Activated CD8-positive, alpha-beta T cell treated with anti-CD3 and anti-CD28 coated beads, Interleukin-2, amount 10 ng/mL, durations not matched to agents 7 days and 5 days (primary cell): ENCODE measurements around the gene LCP1. TPM values are rescaled to one million over a fixed set of nuclear protein-coding genes. Genes with fewer than 3 reads are reported as not detected.

ENCODE experiments used
- ATAC-seq: fragments of 150-1000 bp; cut with Tn5 transposase; one replicate; pipeline ENCODE4 v1.10.0; 2021; ENCODE audit warnings: moderate library complexity
- CTCF ChIA-PET: fragments of 350-600 bp; sonication (Branson Sonifier 250); formaldehyde crosslinking; loops from one replicate; lab custom pipeline; 2021; ENCODE audit warnings: antibody characterized with exemption; lab: Charles Lee
- POLR2A ChIA-PET: fragments of 350-600 bp; sonication (Branson Sonifier 250); formaldehyde crosslinking; loops from one replicate; lab custom pipeline; 2021; ENCODE audit warnings: antibody characterized with exemption; lab: Charles Lee
- DNase-seq: peaks from one replicate; pipeline ENCODE4 v3.0.0-alpha.2; 2020
- H3K27ac Mint-ChIP-seq: one replicate; pipeline ENCODE4 v1.8.0; 2021; ENCODE audit warnings: mild to moderate bottlenecking, mixed read lengths
- H3K27me3 Mint-ChIP-seq: one replicate; pipeline ENCODE4 v1.8.0; 2021; ENCODE audit warnings: low read depth, mixed read lengths
- H3K36me3 Mint-ChIP-seq: one replicate; pipeline ENCODE4 v1.8.0; 2021; ENCODE audit warnings: low read depth, mixed read lengths
- H3K4me1 Mint-ChIP-seq: one replicate; pipeline ENCODE4 v1.8.0; 2021; ENCODE audit warnings: low read depth, mixed read lengths
- H3K4me3 Mint-ChIP-seq: one replicate; pipeline ENCODE4 v1.8.0; 2021; ENCODE audit warnings: mild to moderate bottlenecking, mixed read lengths
- H3K9me3 Mint-ChIP-seq: one replicate; pipeline ENCODE4 v1.8.0; 2022; ENCODE audit warnings: mixed read lengths; ENCODE audit not compliant: insufficient read depth
- total RNA-seq, 2 experiments: library from RNA; stranded (reverse); gene quantifications; one replicate each; pipeline ENCODE4 v1.2.3, GENCODE V29; 2021

Gene LCP1
- total RNA-seq, 2 experiments from 2014 or later: 1,296 to 1,321 TPM

GRCh38 chr13:46100191-46100815, 81.7 kb downstream of the LCP1 start:
- H3K4me3 Mint-ChIP-seq: no peak overlapping the region
- H3K4me1 Mint-ChIP-seq: no peaks in the 10 kb centered on the region
- H3K9me3 Mint-ChIP-seq: no peaks in the 10 kb centered on the region
- no peak overlapping the region for H3K27ac Mint-ChIP-seq
- POLR2A ChIA-PET: interaction anchor here (1.5 kb wide), 1 partner anchor 48 kb away, joined by 5 read pairs; the partner anchor contains the start of gene ZC3H13
- H3K36me3 Mint-ChIP-seq: no peaks in the 10 kb centered on the region
- peaks cover 4% of the 10 kb centered on the region for H3K27me3 Mint-ChIP-seq
- DNase-seq: no peak
- CTCF ChIA-PET: no interaction called here
- no peak for ATAC-seq

GRCh38 chr13:46097663-46098062, 84.3 kb downstream of the LCP1 start:
- DNase-seq: no peak
- ATAC-seq: no peak
- Mint-ChIP-seq H3K4me1 (no peaks in the 10 kb centered on the region), H3K9me3 (no peaks in the 10 kb centered on the region), H3K4me3 (no peak overlapping the region), H3K36me3 (no peaks in the 10 kb centered on the region), H3K27me3 (peaks cover 9% of the 10 kb centered on the region), H3K27ac (no peak overlapping the region)
- ChIA-PET CTCF (interaction anchor here (1.2 kb wide), 1 partner anchor 29 kb away, joined by 5 read pairs; no protein-coding TSS in a partner anchor), POLR2A (no interaction called here)

GRCh38 chr13:46097015-46097414, 85.0 kb downstream of the LCP1 start:
- H3K27ac Mint-ChIP-seq: no peak overlapping the region

GRCh38 chr13:46094478-46094877, 87.5 kb downstream of the LCP1 start:
- POLR2A ChIA-PET: no interaction called here
- Mint-ChIP-seq H3K36me3 (no peaks in the 10 kb centered on the region), H3K27me3 (peaks cover 15% of the 10 kb centered on the region), H3K4me1 (no peaks in the 10 kb centered on the region), H3K27ac (no peak overlapping the region), H3K4me3 (no peak overlapping the region), H3K9me3 (no peaks in the 10 kb centered on the region)
- DNase-seq (no peak), ATAC-seq (no peak)
- CTCF ChIA-PET: interaction anchor here (1.1 to 1.7 kb wide), 2 partner anchors 12 to 21 kb away, joined by 3 to 5 read pairs; no protein-coding TSS in a partner anchor

More at GRCh38 chr13:46097015-46097414, 85.0 kb downstream of the LCP1 start:
- Mint-ChIP-seq H3K36me3 (no peaks in the 10 kb centered on the region), H3K4me1 (no peaks in the 10 kb centered on the region), H3K4me3 (no peak overlapping the region), H3K27me3 (peaks cover 12% of the 10 kb centered on the region), H3K9me3 (no peaks in the 10 kb centered on the region)
- ChIA-PET CTCF (no interaction called here), POLR2A (no interaction called here)
- ATAC-seq (no peak), DNase-seq (no peak)

GRCh38 chr13:46088821-46089562, 93.0 kb downstream of the LCP1 start:
- Mint-ChIP-seq H3K36me3 (no peaks in the 10 kb centered on the region), H3K27ac (no peak overlapping the region), H3K27me3 (peaks cover 11% of the 10 kb centered on the region), H3K4me3 (no peak overlapping the region), H3K9me3 (no peaks in the 10 kb centered on the region), H3K4me1 (peaks cover 3% of the 10 kb centered on the region)
- ATAC-seq: no peak
- CTCF ChIA-PET: no interaction called here
- POLR2A ChIA-PET: no interaction called here
- DNase-seq: no peak

- no peak for ATAC-seq
- H3K4me3 Mint-ChIP-seq: no peak overlapping the region
- no peaks in the 10 kb centered on the region for H3K9me3 Mint-ChIP-seq
- H3K27me3 Mint-ChIP-seq: peaks cover 6% of the 10 kb centered on the region
- H3K36me3 Mint-ChIP-seq: no peaks in the 10 kb centered on the region
- DNase-seq: no peak
- CTCF ChIA-PET: no interaction called here
- H3K27ac Mint-ChIP-seq: no peak overlapping the region
- H3K4me1 Mint-ChIP-seq: peaks cover 3% of the 10 kb centered on the region
- POLR2A ChIA-PET: no interaction called here
Observed at GRCh38 chr13:46087481-46087880, 94.5 kb downstream of the LCP1 start.

- peaks cover 3% of the 10 kb centered on the region for H3K4me1 Mint-ChIP-seq
- DNase-seq (no peak), ATAC-seq (no peak)
- H3K9me3 Mint-ChIP-seq: no peaks in the 10 kb centered on the region
- H3K27me3 Mint-ChIP-seq: peaks cover 5% of the 10 kb centered on the region
- ChIA-PET POLR2A (no interaction called here), CTCF (no interaction called here)
- no peaks in the 10 kb centered on the region for H3K36me3 Mint-ChIP-seq
- H3K27ac Mint-ChIP-seq: no peak overlapping the region
- H3K4me3 Mint-ChIP-seq: no peak overlapping the region
Observed at GRCh38 chr13:46086985-46087384, 95.0 kb downstream of the LCP1 start.

- ATAC-seq: no peak
- Mint-ChIP-seq H3K9me3 (no peaks in the 10 kb centered on the region), H3K27ac (no peak overlapping the region), H3K4me3 (no peak overlapping the region), H3K36me3 (no peaks in the 10 kb centered on the region), H3K4me1 (peaks cover 3% of the 10 kb centered on the region), H3K27me3 (peaks cover 5% of the 10 kb centered on the region)
- ChIA-PET CTCF (no interaction called here), POLR2A (no interaction called here)
- DNase-seq: no peak
Observed at GRCh38 chr13:46086421-46086922, 95.5 kb downstream of the LCP1 start.

- Mint-ChIP-seq H3K27ac (no peak overlapping the region), H3K27me3 (peaks cover 2% of the 10 kb centered on the region), H3K4me3 (no peak overlapping the region), H3K9me3 (no peaks in the 10 kb centered on the region), H3K36me3 (no peaks in the 10 kb centered on the region), H3K4me1 (peaks cover 3% of the 10 kb centered on the region)
- POLR2A ChIA-PET: no interaction called here
- ATAC-seq (no peak), DNase-seq (no peak)
- CTCF ChIA-PET: interaction anchor here (0.7 to 1.0 kb wide), 2 partner anchors 14 to 235 kb away, joined by 3 to 4 read pairs; no protein-coding TSS in a partner anchor
Observed at GRCh38 chr13:46085737-46086136, 96.2 kb downstream of the LCP1 start.

- no peaks in the 10 kb centered on the region for H3K9me3 Mint-ChIP-seq
- H3K27ac Mint-ChIP-seq: no peak overlapping the region
- peaks cover 7% of the 10 kb centered on the region for H3K27me3 Mint-ChIP-seq
- no peak for ATAC-seq
- ChIA-PET POLR2A (no interaction called here), CTCF (interaction anchor here (1.2 to 1.5 kb wide), 3 partner anchors 12 to 18 kb away, joined by 3 to 5 read pairs (median 4); no protein-coding TSS in a partner anchor)
- no peaks in the 10 kb centered on the region for H3K36me3 Mint-ChIP-seq
- no peak for DNase-seq
- peaks cover 11% of the 10 kb centered on the region for H3K4me1 Mint-ChIP-seq
- no peak overlapping the region for H3K4me3 Mint-ChIP-seq
Observed at GRCh38 chr13:46082324-46082723, 99.7 kb downstream of the LCP1 start.

- ATAC-seq (no peak), DNase-seq (no peak)
- Mint-ChIP-seq H3K4me1 (peaks cover 10% of the 10 kb centered on the region), H3K9me3 (peaks cover 6% of the 10 kb centered on the region), H3K27ac (no peak overlapping the region), H3K36me3 (no peaks in the 10 kb centered on the region), H3K27me3 (peaks cover 11% of the 10 kb centered on the region), H3K4me3 (no peak overlapping the region)
- CTCF ChIA-PET: no interaction called here
- POLR2A ChIA-PET: interaction anchor here (0.8 kb wide), 1 partner anchor 162 kb away, joined by 3 read pairs; no protein-coding TSS in a partner anchor
Observed at GRCh38 chr13:46079770-46080169, 102.2 kb downstream of the LCP1 start.

GRCh38 chr13:46077265-46077664, 104.7 kb downstream of the LCP1 start:
- peaks cover 6% of the 10 kb centered on the region for H3K9me3 Mint-ChIP-seq
- no peak overlapping the region for H3K27ac Mint-ChIP-seq
- DNase-seq (no peak), ATAC-seq (no peak)
- H3K4me1 Mint-ChIP-seq: peaks cover 10% of the 10 kb centered on the region
- H3K27me3 Mint-ChIP-seq: peaks cover 11% of the 10 kb centered on the region
- H3K4me3 Mint-ChIP-seq: no peak overlapping the region
- ChIA-PET POLR2A (no interaction called here), CTCF (no interaction called here)
- H3K36me3 Mint-ChIP-seq: no peaks in the 10 kb centered on the region
